SH-SY5Y (cell line): ENCODE measurements around the gene CADPS2.

Source experiments
- GATA2 ChIP-seq: IDR thresholded peaks from 2 replicates; pipeline ENCODE4 v1.6.1; 2011; ENCODE audit warnings: mild to moderate bottlenecking, low read depth, low read length
- GATA3 ChIP-seq: IDR thresholded peaks from 2 replicates; pipeline ENCODE4 v1.6.1; 2011; ENCODE audit warnings: low read depth, mild to moderate bottlenecking, low read length, moderate library complexity

DNA sequence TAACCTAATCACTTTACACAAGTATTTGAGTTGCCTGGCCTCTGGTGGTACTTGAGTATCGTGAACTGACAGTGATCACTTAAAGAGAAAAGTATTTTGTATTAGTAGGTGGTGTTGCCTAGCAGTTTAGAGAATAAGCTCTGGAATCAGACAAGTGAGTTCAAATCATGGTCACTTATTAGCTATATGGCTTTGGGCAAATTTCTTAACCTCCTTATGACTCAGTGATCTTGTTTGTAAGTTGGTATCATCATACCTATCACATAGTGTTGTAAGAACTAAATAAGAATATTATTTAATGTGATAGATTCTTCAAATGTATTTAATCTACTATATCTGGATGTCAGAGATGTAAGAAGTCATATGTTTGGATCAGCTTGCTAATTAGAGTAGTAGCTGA is 351.2 kb downstream of the CADPS2 start:
- TF ChIP-seq GATA2 (no peak), GATA3 (no peak)
